GM11168 (cell line): ENCODE data around the gene PRIMA1.

Source experiments
- in situ Hi-C: fragments of 300-500 bp; cut with MboI; formaldehyde crosslinking; loops from one replicate; pipeline ENCODE4 v1.12.0; 2022; ENCODE audit warnings: low sequenced_read_pairs; ENCODE audit not compliant: unreplicated experiment

Gene PRIMA1

DNA sequence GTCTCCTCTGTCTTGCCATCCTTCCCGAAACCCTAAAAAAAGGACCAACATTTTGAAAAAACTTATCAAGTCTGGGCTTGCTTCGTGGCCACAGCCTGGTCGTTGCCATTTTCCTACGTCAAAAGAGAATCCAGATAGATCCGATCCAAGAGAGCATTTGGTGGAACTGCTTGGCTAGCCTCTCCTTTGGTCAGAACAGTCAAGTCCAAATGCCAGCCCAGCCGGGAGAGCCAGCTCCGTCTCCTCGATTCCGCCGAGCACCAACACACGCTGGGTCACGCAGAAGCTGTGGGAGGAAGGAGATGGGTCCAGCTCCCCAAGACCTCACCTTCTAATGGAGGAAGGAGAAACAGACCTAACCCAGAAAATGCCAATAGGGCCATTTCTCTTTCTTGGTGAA lies 9.3 kb upstream of the PRIMA1 start:
- in situ Hi-C loops, result no loop called here

DNA sequence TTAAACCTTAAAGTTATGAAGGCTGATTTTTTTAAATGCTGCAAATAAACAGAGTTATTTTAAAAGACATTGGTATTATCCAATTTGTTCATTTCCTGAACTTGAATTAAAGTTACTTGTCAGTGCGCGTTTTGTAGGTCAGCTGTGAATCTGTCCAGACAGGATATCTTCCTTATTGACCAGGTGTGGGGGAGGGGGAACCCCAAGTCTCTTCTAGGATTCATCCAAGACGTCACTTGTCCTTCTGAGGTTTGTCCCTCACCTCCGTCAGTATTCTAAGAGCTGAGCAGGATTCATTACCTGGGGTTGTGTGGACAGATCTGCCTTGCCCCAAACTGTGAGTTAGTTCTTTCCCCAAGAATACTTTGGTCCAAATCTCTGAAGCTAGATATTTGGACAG lies 8.8 kb upstream of the PRIMA1 start:
- in situ Hi-C loops, result no loop called here

DNA sequence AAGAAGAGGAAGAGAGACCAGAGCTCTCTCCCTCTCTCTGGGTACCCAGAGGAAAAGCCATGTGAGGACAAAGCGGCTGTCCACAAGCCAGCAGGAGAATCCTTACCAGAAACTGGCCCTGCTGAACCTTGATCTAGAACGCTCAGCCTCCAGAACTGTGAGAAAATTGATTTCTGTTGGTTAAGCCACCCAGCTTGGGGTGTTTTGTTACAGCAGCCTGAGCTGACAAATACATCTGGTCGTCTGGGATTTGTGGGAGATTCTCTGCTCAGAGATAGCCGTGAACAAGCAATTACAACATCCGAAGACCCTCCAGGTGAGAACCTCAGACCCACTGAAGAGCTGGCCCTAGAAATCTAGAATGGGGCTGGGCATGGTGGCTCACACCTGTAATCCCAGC lies 6.5 kb upstream of the PRIMA1 start:
- in situ Hi-C loops, result no loop called here

DNA sequence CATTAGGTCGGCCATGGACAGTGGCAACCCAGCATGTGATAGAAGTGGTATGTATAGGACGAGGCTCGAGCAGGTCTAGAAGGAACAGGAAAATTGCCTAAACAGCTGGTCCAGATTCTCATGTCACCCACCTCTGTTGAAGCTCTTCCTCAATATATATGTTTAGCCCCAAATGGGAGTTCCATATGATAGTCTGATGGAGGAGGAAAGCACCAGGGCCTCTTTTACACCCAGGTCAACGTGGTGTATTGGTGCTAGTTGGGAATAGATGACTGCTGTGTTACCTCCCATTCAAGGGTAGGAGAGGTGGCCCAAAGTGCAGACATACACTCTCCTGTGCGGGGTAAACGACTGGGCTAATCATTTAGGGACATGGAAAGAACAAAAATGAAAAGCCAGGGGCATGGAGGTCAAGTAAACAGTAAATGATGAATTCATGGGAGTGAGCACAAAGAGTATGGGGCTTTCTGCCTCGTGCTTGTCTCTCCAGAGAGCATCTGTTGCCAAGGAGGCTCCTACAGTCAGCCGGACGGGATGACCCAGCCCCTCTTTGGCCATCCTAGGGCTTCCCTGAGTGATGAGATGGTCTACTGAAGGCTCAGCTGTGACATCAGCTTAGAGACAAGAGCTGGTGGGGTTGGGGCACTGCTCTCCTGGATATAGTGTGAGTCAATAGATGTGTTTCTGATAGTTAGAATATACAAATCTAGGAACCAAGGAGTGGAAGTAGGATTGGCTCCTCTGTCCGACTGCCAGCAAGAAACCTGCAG lies 5.5 kb upstream of the PRIMA1 start:
- in situ Hi-C loops, result no loop called here

DNA sequence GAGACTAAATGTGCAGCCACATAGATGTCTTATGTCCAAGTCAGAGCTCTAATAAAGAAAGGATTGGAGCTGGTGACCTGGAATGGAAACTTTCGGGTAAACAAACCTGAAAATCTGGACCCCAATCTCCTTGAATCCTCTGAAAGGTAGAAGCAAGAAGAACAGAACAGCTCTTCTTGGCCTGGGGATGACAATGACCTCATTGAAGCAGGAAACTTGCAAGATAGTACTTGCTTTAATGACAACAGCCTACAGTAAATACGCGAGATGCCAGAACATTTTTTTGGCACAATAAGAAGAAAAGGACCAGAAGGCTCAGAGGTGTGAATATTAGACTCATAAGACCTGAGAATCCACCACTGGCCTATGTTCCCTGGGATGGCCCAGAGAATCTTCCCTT lies 4.1 kb upstream of the PRIMA1 start:
- in situ Hi-C loops, result no loop called here

DNA sequence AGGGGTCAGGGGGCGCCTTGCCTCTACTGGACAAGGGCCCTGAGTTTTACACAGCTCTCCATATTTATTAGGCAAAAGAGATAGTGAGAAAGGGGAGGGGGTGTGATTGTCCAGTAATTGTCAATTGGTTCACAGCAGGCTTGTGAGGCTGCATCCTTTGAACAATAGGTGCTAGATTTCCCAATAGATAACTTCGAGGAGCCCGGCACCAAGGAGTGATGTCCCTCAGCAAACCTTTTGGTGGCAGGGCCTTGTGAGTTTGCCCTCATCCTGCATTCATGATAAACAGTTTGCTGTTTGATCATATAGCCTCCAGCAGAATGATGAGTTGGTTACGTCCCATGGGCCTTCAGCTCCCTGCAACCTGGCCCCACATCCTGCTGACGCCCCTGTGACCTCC lies 2.7 kb upstream of the PRIMA1 start:
- in situ Hi-C loops, result no loop called here

DNA sequence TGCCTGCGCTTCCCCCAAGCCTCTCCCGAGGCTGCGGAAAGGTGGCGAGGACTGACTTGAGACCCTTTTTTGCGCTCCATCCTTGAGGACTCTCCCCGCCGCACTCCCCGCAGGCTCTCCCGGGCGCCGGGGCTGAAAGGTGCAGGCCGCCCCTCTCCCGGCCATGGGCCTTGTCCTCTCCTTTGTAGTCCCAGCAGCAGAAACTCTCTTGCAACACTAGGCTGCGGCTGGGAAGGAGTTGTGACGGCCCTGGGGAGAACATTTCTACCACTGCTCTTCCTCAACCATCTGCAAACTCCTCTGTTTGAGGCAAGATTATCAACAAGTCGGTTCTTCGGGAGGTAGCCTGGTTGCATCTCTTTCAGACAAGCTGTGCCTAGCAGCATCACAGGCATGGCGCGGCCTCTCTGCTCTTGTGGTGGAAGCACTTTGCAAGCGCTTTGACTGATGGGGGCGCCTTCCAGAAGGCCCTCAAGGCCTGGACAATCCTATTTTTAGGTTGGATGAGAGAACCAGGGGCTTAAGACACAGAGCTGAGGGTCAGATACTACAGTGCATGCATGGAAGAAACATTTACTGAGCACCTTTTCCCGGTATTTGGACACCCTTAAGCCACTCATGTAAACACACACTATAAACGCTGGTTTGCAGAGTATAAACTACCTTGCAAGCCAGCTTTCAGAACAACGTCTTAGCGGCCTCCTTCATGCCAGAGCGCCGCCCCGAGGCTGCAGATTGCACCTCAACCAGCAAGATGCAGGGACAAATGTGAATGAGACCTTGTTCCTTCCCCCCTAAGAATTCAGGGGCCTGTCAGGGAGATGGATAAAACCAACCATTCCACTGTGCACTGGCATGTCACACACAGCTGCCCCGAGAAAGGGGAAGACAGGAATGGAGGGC lies 1.2 kb upstream of the PRIMA1 start:
- in situ Hi-C loops, result no loop called here

DNA sequence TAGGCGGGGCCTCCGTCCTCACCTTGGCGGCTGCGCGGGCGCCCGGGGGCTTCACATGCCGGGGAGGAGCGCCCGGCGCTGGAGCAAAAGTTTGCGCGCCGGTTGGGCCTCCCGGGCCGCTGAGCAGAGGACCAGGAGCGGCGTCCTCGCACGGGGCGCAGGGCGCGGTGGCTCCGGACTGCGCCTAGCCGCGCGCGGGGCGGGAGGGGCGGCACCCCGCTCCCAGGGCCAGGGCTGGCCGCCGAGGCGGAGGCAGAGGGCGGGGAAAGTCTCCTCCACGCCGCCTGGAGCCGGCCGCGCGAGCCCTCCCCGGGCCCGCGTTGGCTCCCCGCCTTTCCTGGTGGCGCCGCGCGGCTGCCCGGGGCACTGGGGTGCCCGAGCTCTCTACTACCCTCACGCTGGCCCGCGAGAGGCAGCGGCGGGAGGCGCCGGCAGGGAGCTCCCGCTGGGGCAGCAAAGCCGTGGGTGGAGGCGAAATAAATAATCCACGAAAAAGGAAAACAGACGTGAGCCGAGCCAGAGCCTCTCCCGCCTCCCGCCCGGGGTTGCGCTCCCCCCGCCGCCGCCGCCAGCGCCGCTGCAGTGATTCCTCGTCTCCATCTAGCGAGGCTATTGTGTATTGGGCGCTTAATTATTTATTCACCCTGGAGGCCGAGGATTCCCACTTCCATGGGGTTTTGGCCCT lies 400 bp upstream of the PRIMA1 start:
- in situ Hi-C loops, result no loop called here

DNA sequence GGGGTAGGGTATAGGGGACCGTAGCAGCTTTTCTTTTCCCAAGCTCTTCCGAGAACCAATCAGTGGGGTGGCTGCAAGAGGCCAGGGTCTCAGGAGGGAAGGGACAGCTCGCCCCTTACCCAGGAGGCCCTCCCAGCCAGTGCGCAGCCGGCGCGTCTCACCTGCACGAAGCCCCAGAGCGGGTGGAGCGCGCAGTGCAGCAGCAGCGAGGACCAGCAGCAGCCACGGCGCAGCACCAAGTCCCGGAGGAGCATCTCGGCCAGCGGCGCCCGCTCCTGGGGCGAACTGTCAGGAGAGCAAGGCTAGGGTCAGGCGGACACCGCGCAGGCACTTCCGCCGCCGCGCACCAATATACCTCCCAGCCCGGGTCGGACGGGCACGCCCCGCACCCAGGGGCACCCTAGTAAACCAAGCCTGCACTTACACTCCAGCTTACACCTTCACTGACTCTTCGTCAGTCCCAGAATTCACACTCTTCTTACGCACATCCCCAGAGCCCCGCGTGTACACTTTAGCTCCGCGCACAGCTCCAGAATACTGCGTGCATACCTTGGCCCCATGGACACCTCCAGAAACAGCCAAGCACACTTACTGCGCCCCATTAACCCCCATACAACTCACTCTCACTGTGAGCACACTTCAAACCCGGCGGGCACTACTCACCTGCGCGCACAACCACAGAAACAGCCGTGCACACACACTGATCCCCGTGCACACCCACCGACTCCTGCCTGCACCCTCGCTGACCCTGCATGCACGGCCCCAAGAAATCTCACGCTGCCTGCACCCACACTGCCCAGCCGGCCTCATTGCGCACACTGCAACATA lies 606 bp downstream of the PRIMA1 start:
- in situ Hi-C loops, result no loop called here

DNA sequence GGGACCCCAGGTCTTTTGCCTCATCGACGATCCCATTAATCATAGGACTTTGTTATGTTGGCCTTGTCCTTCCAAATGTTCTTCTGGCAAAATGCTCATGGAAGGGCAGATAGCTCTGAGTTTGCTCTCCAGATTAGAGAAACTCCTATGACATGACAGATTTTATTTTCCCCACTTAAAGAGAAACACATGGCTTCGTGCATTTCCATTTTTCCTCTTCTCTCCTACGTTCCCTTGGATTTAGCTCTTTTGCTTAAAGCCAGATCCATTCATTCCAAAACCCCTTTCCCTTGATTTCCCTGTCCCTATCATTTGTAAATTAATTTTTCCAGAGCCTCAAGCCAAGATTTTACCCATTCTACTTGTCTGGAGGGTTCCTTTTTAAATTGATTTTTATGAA lies 2.9 kb downstream of the PRIMA1 start:
- in situ Hi-C loops, result no loop called here

DNA sequence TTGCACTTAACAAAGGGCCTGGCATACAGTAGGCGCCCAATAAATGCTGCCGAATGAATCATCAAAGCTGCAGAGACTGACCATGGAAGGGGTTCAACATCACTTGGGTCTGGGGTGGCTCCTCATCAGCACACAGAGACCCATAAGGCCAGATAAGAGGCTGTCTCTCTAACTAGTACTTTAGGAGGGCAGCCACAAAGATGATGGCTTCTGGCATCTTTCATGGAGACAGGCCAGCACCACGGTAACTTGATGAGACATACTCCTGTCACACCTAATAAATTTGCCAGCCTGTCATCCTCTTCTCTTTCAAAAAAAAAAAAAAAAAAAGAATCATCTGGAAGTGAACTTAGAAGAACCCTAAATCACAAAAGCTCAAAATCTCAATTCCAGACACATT lies 3.4 kb downstream of the PRIMA1 start:
- in situ Hi-C loops, result no loop called here

DNA sequence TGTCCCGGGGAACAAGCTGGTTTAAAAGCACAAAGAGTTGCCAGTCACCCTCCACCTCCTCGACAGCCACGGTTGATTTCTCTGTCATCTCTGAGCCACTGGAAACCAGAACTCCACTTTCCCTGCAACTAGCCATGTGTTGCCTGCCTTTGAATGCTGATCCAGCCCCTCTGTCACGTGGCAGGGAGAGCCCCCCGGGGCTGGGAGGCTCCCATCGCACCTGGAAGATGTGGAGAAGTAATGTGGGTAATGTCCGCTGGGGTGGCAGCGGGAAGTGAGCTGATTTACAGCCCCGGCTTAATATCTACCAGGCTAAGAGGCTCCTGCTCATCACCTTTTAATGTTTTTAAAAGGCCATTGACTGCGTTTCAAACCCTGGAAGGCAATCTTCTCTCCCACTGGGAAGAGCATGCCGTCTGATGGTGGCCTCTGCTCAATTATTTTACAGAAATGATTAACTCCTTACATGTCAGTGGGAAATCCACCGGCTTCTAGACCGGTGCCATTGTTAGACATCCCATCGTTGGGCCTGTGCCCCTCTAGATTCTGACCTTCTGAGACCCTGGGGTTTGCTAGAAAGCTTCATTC lies 7.4 kb downstream of the PRIMA1 start:
- in situ Hi-C loops, result no loop called here

DNA sequence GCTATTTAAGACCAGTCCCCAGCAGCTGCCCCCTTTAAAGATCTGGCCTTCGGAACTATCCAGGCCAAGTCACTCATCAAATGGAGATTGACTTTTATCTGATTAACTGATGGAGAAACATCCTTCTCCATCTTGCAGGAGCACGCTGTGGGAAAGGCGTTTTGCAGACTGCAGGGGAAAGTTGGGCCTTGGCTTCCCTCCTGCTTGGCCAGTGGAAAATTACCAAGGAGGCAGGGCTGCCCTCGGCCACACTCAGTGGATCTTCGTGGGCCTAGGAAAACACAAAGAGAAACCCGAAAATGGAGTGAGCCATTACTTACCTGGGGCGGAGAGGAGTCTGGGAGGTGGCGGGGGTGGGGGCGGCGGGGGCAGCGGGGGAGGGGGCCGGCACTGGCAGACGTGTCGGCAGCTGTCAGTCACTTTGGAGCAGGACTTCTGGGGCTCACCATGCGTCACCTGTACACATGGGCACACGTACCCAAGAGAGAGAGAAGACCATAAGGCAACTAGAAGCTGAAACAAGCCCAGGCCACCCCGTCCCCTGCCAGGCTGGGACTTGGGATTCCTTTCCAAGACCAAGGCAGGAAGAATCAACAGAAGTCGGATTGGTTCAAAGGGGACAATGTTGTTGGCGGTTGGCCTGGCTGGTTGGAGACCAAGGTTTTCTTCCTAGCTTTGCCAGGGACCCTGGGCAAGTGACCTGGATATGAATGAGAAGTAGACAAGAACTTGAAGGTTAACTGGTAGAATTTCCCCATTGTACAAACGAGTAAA lies 9.2 kb downstream of the PRIMA1 start:
- in situ Hi-C loops, result no loop called here

DNA sequence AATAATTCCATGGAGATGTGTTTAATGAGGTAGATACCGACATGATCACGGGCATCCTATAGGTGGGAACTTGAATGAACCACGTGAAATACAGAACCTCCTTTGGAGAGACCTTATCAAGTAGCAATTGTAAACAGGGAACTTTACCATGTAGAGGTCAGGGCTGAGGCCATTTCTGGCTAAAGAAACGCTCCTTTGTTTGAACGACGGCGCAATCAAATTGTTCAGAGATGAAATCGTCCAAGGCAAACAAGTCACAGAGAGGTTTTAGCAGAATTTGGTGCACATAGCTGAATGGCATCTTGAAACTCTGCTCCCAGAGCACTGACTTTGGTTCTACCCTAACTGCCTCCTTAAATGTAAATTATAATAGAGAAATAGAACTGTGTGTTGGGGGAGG lies 9.8 kb downstream of the PRIMA1 start:
- in situ Hi-C loops, result no loop called here

DNA sequence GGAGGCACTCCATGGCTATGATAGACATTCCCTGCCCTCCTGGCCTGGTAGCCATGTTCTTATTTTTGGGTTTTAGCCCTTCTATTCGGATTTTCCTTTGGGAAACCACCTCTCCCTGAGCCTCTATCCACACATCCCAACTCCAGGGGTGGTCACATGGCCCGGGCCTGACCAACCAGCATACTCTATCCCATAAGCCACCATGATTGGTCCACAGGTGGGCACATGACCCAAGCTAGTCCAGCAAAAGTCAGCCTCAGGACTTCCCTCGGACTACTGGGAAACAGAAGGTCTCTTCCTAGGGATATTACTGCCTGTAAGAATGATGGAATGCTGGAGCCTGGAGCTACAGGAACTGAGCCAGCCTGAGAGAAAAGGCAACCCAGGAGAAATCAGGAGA lies 12.5 kb downstream of the PRIMA1 start:
- in situ Hi-C loops, result no loop called here

DNA sequence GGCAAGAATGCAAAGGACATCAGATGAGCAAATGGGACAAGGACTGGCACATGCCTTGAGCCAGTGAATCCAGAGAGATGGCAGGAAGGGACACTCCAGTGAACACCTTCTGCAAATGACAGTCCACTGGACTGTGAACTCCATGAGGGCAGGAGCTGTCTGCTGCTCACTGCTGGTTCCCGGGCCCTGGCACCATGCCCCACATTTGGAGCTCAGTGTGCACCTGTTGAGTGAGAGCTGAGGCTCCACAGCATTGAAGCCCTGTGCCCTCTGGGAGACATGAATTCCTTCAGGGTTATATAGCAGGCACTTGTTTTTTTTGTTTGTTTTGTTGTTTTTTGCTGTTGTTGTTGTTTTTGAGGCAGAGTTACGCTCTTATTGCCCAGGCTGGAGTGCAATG lies 13.1 kb downstream of the PRIMA1 start:
- in situ Hi-C loops, result no loop called here

DNA sequence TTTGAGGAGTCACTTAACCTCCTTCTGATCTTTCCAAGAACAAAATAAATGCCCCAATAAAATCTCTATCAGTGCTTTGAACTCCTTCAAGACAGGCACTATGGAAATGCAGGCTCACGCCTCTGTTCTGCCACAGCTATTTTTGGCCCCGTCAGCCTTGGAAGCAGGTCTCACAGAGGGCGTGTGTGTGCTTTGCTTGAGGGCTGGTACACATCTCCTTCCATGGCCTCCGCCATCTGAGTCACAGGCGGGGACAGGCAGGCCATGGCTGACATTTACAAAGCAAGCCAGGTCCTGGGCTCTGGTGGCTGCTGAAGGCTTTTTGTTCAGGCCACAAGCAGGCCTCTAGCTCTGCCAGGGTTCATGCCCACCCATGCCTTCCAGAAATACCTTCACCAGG lies 16.0 kb downstream of the PRIMA1 start:
- in situ Hi-C loops, result no loop called here

DNA sequence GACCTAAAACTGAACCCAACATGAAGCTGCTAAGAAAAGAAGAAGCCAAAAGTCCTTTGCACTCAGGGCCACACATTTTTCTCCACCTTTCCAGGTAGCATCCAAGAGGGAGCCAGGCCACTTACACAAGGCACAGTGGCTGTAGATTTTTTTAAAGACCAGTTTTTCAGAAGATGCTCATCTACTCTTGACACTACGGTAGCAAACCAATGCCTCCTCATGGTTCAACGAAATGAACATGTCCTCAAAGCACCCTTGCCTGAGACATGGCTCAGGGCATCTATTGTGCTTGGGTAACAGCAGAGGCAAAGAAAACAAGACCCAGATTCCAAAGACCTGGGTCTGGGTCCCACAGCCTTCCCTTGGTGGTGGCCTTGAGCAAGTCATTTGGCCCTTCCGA lies 22.3 kb downstream of the PRIMA1 start:
- in situ Hi-C loops, result no loop called here

DNA sequence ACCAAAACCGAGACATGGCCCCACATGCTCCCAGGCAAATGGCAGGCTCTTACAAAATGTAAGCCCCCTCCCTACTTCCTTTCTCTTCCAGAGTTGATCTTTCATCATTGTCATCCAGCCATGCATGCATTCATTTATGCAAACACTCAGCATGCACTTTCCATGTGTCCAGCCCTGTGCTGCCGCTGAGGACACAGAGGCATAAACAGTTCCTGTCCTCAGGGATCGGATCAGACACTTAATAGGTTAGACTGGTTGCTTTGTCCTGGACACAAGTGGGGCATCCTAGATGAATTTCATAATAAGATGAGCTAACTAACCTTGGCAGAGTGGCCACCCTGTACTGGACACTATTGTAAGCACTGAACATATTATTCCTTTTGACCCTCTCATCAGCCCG lies 23.1 kb downstream of the PRIMA1 start:
- in situ Hi-C loops, result no loop called here
